ENCODE results near the gene ARMS2. TPM values are rescaled to one million over a fixed set of nuclear protein-coding genes. Genes with fewer than 3 reads are reported as not detected.

Gene ARMS2
- total and polyA plus RNA-seq, 2 experiments from 2014 or later, result not detected

DNA sequence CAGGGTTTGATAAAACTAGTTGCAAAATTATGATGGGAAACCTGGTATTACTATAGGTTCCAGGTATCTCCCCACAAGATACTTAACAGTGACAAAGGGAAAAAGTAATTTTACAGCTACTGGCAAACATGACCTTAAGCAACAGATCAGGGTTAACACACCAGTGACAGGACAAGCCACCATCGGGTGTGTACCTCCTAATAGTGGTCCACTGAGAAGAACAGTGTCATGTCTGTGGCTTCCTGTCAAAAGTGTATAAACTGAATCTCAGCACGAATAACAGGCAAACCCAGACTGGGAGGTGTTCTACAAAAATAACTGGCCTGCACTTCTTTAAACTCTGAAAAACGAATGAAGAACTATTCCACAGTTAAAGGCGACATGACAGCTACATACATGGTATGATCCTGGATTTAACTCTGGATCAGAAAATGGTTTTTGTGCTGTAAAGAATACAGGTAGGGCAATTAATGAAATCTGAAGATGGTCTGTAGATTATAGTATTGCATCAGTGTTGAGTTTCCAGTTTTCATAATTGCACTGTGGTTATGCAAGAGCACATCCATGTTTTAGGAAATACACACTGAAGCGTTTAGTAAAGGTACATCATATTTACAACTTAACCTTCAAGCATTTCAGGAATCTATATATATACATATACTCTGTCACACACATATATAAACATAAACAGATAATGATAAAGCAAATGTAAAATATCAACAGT, 32.0 kb upstream of the ARMS2 start:
- Histone ChIP-seq H3K27me3 (no peaks in the 10 kb centered on the region), H4K20me1 (ENCODE audit: insufficient read depth, poor library complexity, severe bottlenecking) (no peaks in the 10 kb centered on the region), H3K4me3 (no peak overlapping the region), H3K9me3 (ENCODE audit: low read depth) (no peaks in the 10 kb centered on the region), H3K27ac (no peak overlapping the region), H3K9me2 (replicated peaks; ENCODE audit: insufficient read depth) (no peaks in the 10 kb centered on the region), H3K79me2 (no peaks in the 10 kb centered on the region), H3K4me2 (no peak overlapping the region), H3K36me3 (replicated peaks; ENCODE audit: insufficient read depth, low read depth) (no peaks in the 10 kb centered on the region), H3K4me1 (ENCODE audit: insufficient read depth) (no peaks in the 10 kb centered on the region), H2AFZ (no peak overlapping the region)
- TF ChIP-seq EZH2phosphoT487 (IDR thresholded peaks at IDR 0.05; ENCODE audit: low read depth, severe bottlenecking, unreplicated experiment) (no peak), CTCF (IDR thresholded peaks at IDR 0.05; ENCODE audit: poor library complexity) (no peak), EZH2 (IDR thresholded peaks at IDR 0.05; ENCODE audit: borderline replicate concordance) (no peak)
- no peak for DNase-seq (ENCODE audit: low spot score)
- 91% methylated on average over 5 of the region's 5 CpGs for WGBS (ENCODE audit: low lambda C conversion rate, missing lambda C conversion rate)

- no peaks in the 10 kb centered on the region for H3K9me2 ChIP-seq (replicated peaks; ENCODE audit: insufficient read depth)
- no peak overlapping the region for H3K4me3 ChIP-seq
- no peak overlapping the region for H3K27ac ChIP-seq
- H3K36me3 ChIP-seq (replicated peaks; ENCODE audit: insufficient read depth, low read depth), result no peaks in the 10 kb centered on the region
- no peaks in the 10 kb centered on the region for H4K20me1 ChIP-seq (ENCODE audit: insufficient read depth, poor library complexity, severe bottlenecking)
- H3K27me3 ChIP-seq, result no peaks in the 10 kb centered on the region
- DNase-seq (ENCODE audit: low spot score), result no peak
- no peak overlapping the region for H2AFZ ChIP-seq
- WGBS (ENCODE audit: low lambda C conversion rate, missing lambda C conversion rate), result 75% methylated on average over 2 of the region's 2 CpGs
- no peaks in the 10 kb centered on the region for H3K79me2 ChIP-seq
- H3K9me3 ChIP-seq (ENCODE audit: low read depth), result no peaks in the 10 kb centered on the region
- no peak overlapping the region for H3K4me2 ChIP-seq
- TF ChIP-seq EZH2phosphoT487 (IDR thresholded peaks at IDR 0.05; ENCODE audit: low read depth, severe bottlenecking, unreplicated experiment), result no peak
- TF ChIP-seq CTCF (IDR thresholded peaks at IDR 0.05; ENCODE audit: poor library complexity), result no peak
- TF ChIP-seq EZH2 (IDR thresholded peaks at IDR 0.05; ENCODE audit: borderline replicate concordance), result no peak
- no peaks in the 10 kb centered on the region for H3K4me1 ChIP-seq (ENCODE audit: insufficient read depth)
These were observed 30.4 kb upstream of the ARMS2 start for GRCh38 chr10:122424059-122424458.

DNA sequence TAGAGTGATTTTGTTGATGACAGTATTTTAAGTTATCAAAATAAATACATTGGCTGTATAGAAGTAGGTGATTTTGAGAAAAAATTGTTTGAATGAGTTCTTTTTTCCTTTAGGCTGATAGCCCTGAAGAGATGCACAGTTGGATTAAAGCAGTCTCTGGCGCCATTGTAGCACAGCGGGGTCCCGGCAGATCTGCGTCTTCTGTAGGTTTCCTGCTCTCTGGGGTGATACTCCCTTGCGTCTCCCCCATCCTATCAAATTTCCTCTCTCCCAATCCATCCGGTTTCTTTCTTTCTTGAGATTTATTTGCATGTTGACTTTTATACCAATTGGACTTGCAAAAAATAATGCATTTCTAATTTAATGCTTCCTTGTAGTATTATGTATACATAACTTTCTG, 27.6 kb upstream of the ARMS2 start:
- DNase-seq (ENCODE audit: low spot score), result no peak
- H4K20me1 ChIP-seq (ENCODE audit: insufficient read depth, poor library complexity, severe bottlenecking), result no peaks in the 10 kb centered on the region
- no peak overlapping the region for H3K27ac ChIP-seq
- H3K9me2 ChIP-seq (replicated peaks; ENCODE audit: insufficient read depth), result no peaks in the 10 kb centered on the region
- 95% methylated on average over 6 of the region's 6 CpGs for WGBS (ENCODE audit: low lambda C conversion rate, missing lambda C conversion rate)
- H2AFZ ChIP-seq, result no peak overlapping the region
- H3K4me2 ChIP-seq, result no peak overlapping the region
- H3K4me1 ChIP-seq (ENCODE audit: insufficient read depth), result no peaks in the 10 kb centered on the region
- no peaks in the 10 kb centered on the region for H3K9me3 ChIP-seq (ENCODE audit: low read depth)
- H3K4me3 ChIP-seq, result no peak overlapping the region
- H3K36me3 ChIP-seq (replicated peaks; ENCODE audit: insufficient read depth, low read depth), result no peaks in the 10 kb centered on the region
- H3K79me2 ChIP-seq, result no peaks in the 10 kb centered on the region
- no peaks in the 10 kb centered on the region for H3K27me3 ChIP-seq
- TF ChIP-seq CTCF (IDR thresholded peaks at IDR 0.05; ENCODE audit: poor library complexity), result no peak
- no peak for TF ChIP-seq EZH2phosphoT487 (IDR thresholded peaks at IDR 0.05; ENCODE audit: low read depth, severe bottlenecking, unreplicated experiment)
- no peak for TF ChIP-seq EZH2 (IDR thresholded peaks at IDR 0.05; ENCODE audit: borderline replicate concordance)

Measured in hepatocyte (in vitro differentiated cells).